HFFc6 (cell line): ENCODE data around the gene LHFPL3. TPM values are rescaled to one million over a fixed set of nuclear protein-coding genes. Genes with fewer than 3 reads are reported as not detected.

Experiments used
- DNase-seq: peaks from one replicate; pipeline ENCODE4 v3.0.0-alpha.2; 2018
- H3K27ac Mint-ChIP-seq: 2 replicates; pipeline ENCODE4 v1.8.0; 2020; ENCODE audit warnings: mild to moderate bottlenecking, mixed read lengths
- H3K27me3 Mint-ChIP-seq: 2 replicates; pipeline ENCODE4 v1.8.0; 2021; ENCODE audit warnings: mild to moderate bottlenecking, moderate library complexity, mixed read lengths; ENCODE audit not compliant: insufficient read depth
- H3K36me3 Mint-ChIP-seq: 2 replicates; pipeline ENCODE4 v1.8.0; 2021; ENCODE audit warnings: low read depth, mixed read lengths
- H3K4me1 Mint-ChIP-seq: 2 replicates; pipeline ENCODE4 v1.8.0; 2020; ENCODE audit warnings: low read depth, mixed read lengths
- H3K4me3 Mint-ChIP-seq: 2 replicates; pipeline ENCODE4 v1.8.0; 2020; ENCODE audit warnings: mild to moderate bottlenecking, moderate library complexity, mixed read lengths
- H3K9me3 Mint-ChIP-seq: 2 replicates; pipeline ENCODE4 v1.8.0; 2020; ENCODE audit warnings: mild to moderate bottlenecking, mixed read lengths
- total RNA-seq, 6 experiments: library from RNA; stranded (reverse); fragmentation: NEBNext Ultra II Directional; extraction: Animal tissue kit (Norgen Biotek cat#: 25700); gene quantifications; 2 replicates in 1 of 6; 3 replicates in 5 of 6; pipeline ENCODE4 v1.2.3, GENCODE V29; 2021
- TF ChIP-seq, protein P1 (sequence below): fragments of 200-600 bp; sonication (generic); IDR thresholded peaks from 2 replicates; pipeline ENCODE4 v1.5.0; 2021; ENCODE audit warnings: antibody characterized with exemption, mild to moderate bottlenecking

LHFPL3 gene
- total RNA-seq, 6 experiments from 2014 or later, result not detected

DNA sequence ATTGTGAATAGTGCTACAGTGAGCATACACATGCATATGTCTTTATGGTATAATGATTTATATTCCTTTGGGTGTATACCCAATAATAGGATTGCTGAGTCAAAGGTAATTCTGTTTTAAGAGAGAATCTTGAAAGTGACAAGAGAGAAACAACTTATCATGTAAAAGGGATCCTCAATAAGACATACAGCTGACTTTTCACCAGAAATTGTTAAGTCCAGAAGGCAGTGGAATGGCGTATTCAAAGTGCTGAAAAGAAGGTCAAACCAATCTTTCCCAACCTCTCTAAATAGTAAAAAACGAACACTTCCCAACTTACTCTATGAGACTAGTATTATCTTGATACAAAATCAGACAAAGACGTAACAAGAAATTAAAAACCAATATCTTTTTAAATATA, 59.8 kb downstream of the LHFPL3 start:
- H3K4me1 Mint-ChIP-seq, result no peaks in the 10 kb centered on the region

DNA sequence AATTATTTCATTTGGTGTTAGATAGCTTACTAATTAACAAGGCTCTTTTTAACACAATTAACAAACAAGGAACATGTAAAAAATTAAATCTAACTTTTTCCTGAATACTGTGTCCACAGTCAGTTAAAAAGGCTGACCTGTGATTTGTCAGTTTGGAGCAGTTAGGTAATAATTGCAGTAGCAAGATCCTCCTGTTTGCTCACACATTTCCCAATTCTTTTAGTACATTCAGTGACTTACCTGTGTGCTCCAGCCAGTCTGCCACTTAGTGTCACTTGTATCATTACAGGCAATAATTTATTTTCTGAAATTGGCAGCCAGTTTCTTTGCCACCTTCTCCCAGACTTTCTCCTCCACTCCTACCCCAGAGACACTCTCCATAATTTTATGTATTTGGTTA, 66.8 kb downstream of the LHFPL3 start:
- Mint-ChIP-seq H3K36me3 (no peaks in the 10 kb centered on the region; the same call in 1 of the 2 replicates), H3K9me3 (peaks cover 45% of the 10 kb centered on the region), H3K4me3 (no peak overlapping the region), H3K27ac (no peak overlapping the region), H3K27me3 (no peaks in the 10 kb centered on the region), H3K4me1 (no peaks in the 10 kb centered on the region)
- no peak for DNase-seq
- TF ChIP-seq, protein P1, sequence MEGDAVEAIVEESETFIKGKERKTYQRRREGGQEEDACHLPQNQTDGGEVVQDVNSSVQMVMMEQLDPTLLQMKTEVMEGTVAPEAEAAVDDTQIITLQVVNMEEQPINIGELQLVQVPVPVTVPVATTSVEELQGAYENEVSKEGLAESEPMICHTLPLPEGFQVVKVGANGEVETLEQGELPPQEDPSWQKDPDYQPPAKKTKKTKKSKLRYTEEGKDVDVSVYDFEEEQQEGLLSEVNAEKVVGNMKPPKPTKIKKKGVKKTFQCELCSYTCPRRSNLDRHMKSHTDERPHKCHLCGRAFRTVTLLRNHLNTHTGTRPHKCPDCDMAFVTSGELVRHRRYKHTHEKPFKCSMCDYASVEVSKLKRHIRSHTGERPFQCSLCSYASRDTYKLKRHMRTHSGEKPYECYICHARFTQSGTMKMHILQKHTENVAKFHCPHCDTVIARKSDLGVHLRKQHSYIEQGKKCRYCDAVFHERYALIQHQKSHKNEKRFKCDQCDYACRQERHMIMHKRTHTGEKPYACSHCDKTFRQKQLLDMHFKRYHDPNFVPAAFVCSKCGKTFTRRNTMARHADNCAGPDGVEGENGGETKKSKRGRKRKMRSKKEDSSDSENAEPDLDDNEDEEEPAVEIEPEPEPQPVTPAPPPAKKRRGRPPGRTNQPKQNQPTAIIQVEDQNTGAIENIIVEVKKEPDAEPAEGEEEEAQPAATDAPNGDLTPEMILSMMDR, result no peak

More for the DNA sequence above, 59.8 kb downstream of the LHFPL3 start:
- H3K4me3 Mint-ChIP-seq, result no peak overlapping the region
- no peak overlapping the region for H3K27ac Mint-ChIP-seq
- no peak for DNase-seq
- TF ChIP-seq, protein P1, result no peak
- H3K27me3 Mint-ChIP-seq, result no peaks in the 10 kb centered on the region
- H3K9me3 Mint-ChIP-seq, result peaks cover 57% of the 10 kb centered on the region
- no peaks in the 10 kb centered on the region for H3K36me3 Mint-ChIP-seq

DNA sequence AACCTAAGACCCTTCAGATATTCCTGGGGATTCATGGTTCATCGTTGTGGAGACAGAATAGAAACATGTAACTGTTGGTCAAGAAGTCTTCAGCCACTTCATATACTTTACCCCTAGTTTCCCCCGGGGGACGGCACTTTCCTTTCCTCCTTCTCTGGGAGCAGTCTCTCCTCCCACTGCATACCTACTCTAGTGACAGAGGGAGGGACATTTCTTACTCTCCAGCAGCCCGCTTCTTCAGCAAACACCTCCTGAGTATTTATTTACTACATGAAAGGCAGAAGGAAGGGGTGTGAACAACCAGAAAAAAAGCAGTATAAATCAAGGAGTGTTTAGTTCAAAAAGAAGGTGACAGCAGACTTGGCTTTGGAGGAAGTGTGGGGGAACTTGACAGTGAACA, 69.0 kb downstream of the LHFPL3 start:
- Mint-ChIP-seq H3K36me3 (no peaks in the 10 kb centered on the region; the same call in 1 of the 2 replicates), H3K27ac (no peak overlapping the region), H3K4me1 (no peaks in the 10 kb centered on the region), H3K4me3 (no peak overlapping the region), H3K9me3 (peaks cover 40% of the 10 kb centered on the region), H3K27me3 (no peaks in the 10 kb centered on the region)
- no peak for DNase-seq
- TF ChIP-seq, protein P1, result no peak

DNA sequence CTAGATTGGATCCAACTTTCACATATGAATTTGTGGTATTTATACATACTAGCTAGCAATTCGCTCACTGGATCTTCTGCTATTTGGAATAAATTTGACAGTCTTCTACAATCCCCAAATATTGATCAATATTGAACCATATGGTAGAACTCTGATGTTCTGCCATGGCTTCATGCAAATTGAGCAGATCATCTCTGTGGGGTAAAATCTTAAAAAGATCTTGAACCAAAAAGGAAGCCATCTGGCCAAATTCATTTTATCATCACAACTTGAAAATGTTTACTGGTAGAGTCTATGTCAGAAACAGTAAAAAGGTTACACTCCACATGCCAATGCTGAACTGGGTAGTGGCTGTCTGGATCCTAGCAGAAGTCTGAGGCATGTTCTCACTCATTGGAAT, 80.0 kb downstream of the LHFPL3 start:
- DNase-seq, result no peak
- Mint-ChIP-seq H3K27ac (no peak overlapping the region), H3K4me1 (no peaks in the 10 kb centered on the region), H3K9me3 (peaks cover 46% of the 10 kb centered on the region), H3K4me3 (no peak overlapping the region), H3K36me3 (no peaks in the 10 kb centered on the region), H3K27me3 (no peaks in the 10 kb centered on the region)
- TF ChIP-seq, protein P1, result no peak

DNA sequence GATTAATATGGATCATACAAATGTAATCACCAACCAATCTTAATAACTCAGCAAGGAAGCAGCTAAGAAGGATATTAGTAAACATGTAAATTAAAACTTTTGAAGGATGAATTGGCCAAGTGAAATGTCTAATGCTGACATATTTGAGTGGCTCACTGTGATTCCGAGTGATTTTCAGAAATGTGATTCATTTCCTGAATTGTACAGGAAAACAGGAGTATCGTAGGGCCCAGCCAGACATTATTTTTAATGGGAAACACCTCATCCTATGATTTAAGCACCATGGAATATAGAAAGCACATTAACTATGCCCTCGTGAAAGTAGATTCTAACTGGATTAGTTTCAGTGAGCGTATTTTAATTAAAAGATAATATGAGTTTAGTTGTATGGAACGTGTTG, 82.3 kb downstream of the LHFPL3 start:
- TF ChIP-seq, protein P1, result no peak
- H3K27me3 Mint-ChIP-seq, result no peaks in the 10 kb centered on the region
- no peaks in the 10 kb centered on the region for H3K4me1 Mint-ChIP-seq
- H3K4me3 Mint-ChIP-seq, result no peak overlapping the region
- no peaks in the 10 kb centered on the region for H3K36me3 Mint-ChIP-seq
- DNase-seq, result no peak
- peaks cover 44% of the 10 kb centered on the region for H3K9me3 Mint-ChIP-seq
- no peak overlapping the region for H3K27ac Mint-ChIP-seq

DNA sequence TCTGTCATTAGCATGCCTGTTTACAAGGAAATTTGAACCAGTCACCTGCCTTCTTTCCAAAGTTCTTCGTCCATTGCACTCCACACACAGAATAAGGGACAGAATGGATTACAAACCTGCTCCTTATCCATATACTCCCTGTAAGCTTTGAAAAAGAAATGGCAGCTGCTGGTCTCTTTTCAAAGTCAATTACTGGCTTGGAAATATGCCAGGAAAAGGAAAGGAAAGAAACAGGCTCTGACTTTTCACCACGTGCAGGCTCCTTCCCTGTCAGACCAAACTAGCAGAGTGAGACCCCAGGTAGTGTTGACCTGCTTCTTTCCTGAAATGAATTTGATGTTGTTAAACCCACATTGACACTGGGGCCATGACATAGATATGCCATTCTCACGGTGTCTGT, 84.5 kb downstream of the LHFPL3 start:
- TF ChIP-seq, protein P1, result no peak

More for the DNA sequence above, 84.5 kb downstream of the LHFPL3 start:
- H3K27ac Mint-ChIP-seq, result no peak overlapping the region
- H3K4me1 Mint-ChIP-seq, result no peaks in the 10 kb centered on the region
- no peak for DNase-seq
- H3K27me3 Mint-ChIP-seq, result no peaks in the 10 kb centered on the region
- H3K4me3 Mint-ChIP-seq, result no peak overlapping the region
- H3K36me3 Mint-ChIP-seq, result no peaks in the 10 kb centered on the region
- H3K9me3 Mint-ChIP-seq, result peaks cover 28% of the 10 kb centered on the region
